Subcutaneous adipose tissue (tissue), 4 donors: ENCODE measurements around the gene FASTKD2. TPM values are rescaled to one million over a fixed set of nuclear protein-coding genes. Genes with fewer than 3 reads are reported as not detected.

Experiments
- total RNA-seq, 4 donors: library from RNA; depleted of rRNA; stranded (reverse); fragments of >200 nt; gene quantifications; one replicate each; pipeline ENCODE4 v1.1.0, GENCODE V29; 2016
- TF ChIP-seq, protein P1 (sequence below): fragments of 450-650 bp; IDR thresholded peaks from one replicate; pipeline ENCODE4 v1.5.1; 2016; ENCODE audit warnings: low read depth, mild to moderate bottlenecking, control low read depth, antibody characterized with exemption, moderate library complexity

The FASTKD2 gene
- total RNA-seq, 4 donors from 2014 or later, result 24.8 to 45.2 (median 27.2) TPM

DNA sequence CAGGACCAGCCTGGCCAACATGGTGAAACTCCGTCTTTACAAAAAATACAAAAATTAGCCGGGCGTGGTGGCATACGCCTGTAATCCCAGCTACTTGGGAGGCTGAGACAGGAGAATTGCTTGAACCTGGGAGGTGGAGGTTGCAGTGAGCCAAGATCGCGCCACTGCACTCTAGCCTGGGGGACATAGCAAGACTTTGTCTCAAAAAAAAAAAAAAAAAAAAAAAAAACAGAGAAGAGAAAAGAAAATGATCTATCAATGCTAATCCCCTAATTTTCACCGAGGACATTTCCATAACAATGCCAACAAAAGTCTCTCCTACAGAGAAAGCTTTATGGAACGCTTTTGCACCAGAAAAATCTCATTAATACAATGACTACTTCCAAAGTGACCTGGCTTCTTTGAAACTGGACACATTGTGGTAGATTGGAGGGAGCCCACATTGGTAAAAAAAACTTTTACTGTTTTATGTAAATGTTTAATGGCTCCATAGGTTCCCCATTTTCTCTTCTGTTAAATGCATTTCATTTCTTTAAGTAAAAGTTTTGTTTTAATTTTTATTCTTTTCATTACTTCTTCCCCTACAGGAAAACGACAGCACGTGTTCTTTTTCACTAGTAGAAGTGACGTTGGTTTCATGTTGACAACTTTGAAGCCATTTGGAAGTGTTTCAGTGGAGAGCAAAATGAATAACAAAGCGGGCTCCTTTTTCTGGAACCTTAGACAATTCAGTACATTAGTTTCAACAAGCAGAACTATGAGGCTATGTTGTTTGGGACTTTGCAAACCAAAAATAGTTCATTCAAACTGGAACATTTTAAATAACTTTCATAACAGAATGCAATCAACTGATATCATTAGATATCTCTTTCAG, 888 bp downstream of the FASTKD2 start:
- TF ChIP-seq, protein P1, sequence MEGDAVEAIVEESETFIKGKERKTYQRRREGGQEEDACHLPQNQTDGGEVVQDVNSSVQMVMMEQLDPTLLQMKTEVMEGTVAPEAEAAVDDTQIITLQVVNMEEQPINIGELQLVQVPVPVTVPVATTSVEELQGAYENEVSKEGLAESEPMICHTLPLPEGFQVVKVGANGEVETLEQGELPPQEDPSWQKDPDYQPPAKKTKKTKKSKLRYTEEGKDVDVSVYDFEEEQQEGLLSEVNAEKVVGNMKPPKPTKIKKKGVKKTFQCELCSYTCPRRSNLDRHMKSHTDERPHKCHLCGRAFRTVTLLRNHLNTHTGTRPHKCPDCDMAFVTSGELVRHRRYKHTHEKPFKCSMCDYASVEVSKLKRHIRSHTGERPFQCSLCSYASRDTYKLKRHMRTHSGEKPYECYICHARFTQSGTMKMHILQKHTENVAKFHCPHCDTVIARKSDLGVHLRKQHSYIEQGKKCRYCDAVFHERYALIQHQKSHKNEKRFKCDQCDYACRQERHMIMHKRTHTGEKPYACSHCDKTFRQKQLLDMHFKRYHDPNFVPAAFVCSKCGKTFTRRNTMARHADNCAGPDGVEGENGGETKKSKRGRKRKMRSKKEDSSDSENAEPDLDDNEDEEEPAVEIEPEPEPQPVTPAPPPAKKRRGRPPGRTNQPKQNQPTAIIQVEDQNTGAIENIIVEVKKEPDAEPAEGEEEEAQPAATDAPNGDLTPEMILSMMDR, result no peak

DNA sequence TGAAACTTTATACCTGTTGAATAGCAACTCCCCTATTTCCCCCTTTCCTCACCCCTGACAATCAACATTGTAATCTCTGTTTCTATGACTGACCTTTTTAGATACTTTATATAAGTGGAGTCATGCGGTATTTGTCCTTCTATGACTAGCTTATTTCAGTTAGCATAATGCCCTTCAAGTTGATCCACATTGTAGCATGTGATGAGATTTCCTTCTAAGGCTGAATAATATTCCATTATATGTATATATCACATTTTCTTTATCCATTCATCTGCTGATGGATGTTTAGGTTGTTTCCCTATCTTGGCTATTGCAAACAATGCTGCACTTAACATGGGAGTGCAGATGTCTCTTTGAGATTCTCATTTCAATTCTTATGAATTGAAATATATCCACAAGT, 9.5 kb downstream of the FASTKD2 start:
- TF ChIP-seq, protein P1, result no peak

DNA sequence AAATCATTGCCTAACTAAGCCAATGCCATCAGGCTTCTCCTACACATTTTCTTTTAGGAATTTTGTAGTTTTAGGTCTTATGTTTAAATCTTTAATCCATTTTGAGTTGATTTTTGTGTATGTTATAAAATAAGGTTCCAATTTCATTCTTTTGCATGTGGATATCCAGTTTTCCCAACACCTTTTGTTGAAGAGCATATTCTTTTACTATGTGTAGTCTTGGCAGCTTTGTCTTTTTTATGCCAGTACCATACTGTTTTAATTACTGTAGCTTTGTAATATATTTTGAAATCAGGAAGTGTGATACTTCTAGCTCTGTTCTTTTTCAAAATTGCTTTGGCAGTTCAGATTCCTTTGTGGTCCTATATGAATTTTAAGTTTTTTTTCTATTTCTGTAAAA, 11.0 kb downstream of the FASTKD2 start:
- TF ChIP-seq, protein P1, result no peak

DNA sequence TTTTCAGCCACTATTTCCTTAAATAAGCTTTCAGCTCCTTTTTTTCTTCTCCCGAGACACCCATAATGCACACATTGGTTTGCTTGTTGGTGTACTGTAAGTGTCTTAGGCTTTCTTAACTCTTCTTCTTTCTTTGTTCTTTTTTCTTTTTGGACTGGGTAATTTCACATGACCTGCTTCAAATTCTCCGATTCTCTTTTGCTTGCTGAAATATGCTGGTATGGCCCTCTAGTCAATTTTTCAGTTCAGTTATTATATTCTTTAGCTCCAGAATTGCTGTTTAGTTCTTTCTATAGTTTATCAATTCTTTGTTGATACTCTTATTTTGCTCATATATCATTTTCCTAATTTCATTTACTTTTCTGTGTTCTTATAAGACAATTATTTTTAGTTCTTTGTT, 15.3 kb downstream of the FASTKD2 start:
- TF ChIP-seq, protein P1, result no peak

DNA sequence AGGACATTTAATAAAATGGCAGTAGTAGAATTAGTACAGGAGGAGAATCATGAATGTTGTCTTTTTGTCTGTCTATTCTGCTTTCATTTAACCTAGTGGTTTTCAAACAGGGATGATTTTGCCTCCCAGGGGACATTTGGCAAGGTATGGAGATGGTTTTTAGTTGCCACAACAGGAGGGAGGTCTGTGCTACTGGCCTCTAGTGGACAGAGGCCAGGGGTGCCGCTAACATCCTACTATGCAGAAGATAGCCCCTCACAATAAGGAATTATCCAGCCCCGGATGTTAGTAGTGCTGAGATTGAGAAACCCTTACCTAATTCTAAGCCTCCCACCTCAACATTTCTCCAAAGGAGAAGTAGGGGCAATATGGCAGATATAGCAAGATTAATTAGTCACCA, 18.3 kb downstream of the FASTKD2 start:
- TF ChIP-seq, protein P1, result no peak

DNA sequence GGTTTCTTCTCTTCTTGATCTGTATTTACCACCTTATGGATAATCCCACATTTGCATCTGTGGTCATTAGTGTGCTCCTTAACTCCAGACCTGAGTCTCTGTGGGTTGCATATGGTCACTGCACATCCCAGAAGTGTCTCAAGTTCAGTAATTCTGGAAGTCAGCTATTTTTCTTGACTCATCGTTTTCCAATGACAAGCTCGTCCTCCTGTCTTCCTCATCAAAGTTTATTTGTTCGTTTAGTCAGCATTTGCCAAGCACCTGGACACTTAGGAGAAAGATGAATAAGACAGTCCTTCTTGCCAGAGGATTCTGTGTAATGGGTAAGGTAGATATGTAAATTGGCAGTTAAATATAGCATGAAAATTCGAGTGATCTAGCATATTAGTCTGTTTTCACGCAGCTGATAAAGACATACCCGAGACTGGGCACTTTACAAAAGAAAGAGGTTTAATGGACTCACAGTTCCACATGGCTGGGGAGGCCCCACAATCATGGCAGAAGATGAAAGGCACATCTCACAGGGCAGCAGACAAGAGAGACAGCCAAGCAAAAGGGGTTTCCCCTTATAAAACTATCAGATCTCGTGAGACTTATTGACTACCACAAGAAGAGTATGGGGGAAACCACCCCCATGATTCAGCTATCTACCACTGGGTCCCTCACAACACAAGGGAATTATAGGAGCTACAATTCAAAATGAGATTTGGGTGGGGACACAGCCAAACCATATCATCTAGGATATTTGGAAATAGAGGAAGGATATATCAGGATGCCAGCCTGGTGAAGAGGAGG, 19.4 kb downstream of the FASTKD2 start:
- TF ChIP-seq, protein P1, result no peak

DNA sequence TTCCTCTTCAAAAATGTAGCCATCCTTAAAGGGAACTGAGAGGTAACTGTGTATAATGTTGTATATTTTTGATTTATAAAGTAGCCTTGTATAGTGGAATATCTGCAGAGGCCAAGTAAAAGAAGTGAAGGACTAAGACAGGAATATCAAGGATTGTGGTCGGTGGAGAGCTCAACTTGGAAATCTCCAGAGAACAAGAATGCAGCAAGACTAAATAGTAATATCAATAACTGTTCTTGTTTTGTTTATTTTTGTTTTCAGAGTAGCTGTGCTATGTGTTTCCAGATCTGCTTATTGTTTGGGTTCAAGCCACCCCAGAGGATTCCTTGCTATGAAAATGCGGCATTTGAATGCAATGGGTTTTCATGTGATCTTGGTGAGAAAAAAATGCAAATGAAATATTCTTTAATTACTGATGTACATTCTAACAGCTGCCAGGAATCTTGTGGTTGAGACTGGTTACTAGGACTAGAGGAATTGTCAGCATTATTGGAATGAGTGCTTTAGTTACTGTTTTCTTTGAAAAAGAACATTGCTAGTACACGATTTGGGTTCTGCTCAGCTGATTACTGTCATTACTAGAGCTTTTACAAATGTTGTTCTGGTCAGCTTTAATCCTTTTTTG, 25.0 kb downstream of the FASTKD2 start:
- TF ChIP-seq, protein P1, result no peak
